Heart right ventricle (tissue), 16 donors: ENCODE results near the gene SDS. TPM values are rescaled to one million over a fixed set of nuclear protein-coding genes. Genes with fewer than 3 reads are reported as not detected.

Experiments used
- ATAC-seq, 8 donors: fragments of 200-7000 bp; cut with Tn5 transposase; one replicate each; pipeline ENCODE4 v1.9.1; 2020; ENCODE audit warnings: mild to moderate bottlenecking in 8 of 8, moderate library complexity in 8 of 8, moderate number of reproducible peaks in 1 of 8
- DNase-seq, 2 donors: peaks; one replicate each; pipeline ENCODE4 v3.0.0-alpha.2; 2020
- H3K27ac ChIP-seq, 10 donors: fragments of 200-600 bp; sonication (generic) in 2 of 10; one replicate each; pipeline versions ENCODE4 v1.5.0 to v1.8.0; 2020 to 2022; ENCODE audit warnings: mild to moderate bottlenecking in 3 of 10
- H3K27me3 ChIP-seq, 7 donors: fragments of 200-600 bp; one replicate each; pipeline ENCODE4 v1.8.0; 2021 to 2022; ENCODE audit warnings: mild to moderate bottlenecking in 2 of 7
- H3K36me3 ChIP-seq, 9 donors: fragments of 200-600 bp; sonication (generic) in 1 of 9; one replicate each; pipeline versions ENCODE4 v1.5.0 to v1.8.0; 2020 to 2022; ENCODE audit warnings: mild to moderate bottlenecking in 2 of 9
- H3K4me1 ChIP-seq, 9 donors: fragments of 200-600 bp; sonication (generic) in 1 of 9; one replicate each; pipeline versions ENCODE4 v1.5.0 to v1.8.0; 2020 to 2022; ENCODE audit warnings: mild to moderate bottlenecking in 4 of 9
- H3K4me3 ChIP-seq, 10 donors: fragments of 200-600 bp; sonication (generic) in 2 of 10; one replicate each; pipeline versions ENCODE4 v1.5.0 to v1.8.0; 2020 to 2022; ENCODE audit warnings: mild to moderate bottlenecking in 7 of 10, moderate library complexity in 2 of 10
- H3K9me3 ChIP-seq, 11 donors: fragments of 200-600 bp in 10 of 11; sonication (generic) in 2 of 11; one replicate each; pipeline versions ENCODE4 v1.5.0 to v1.8.0; 2013 to 2022; ENCODE audit warnings: mild to moderate bottlenecking in 2 of 11, control low read depth in 1 of 11, moderate library complexity in 1 of 11
- WGBS, 2 donors: extraction: QIAGEN DNeasy Blood & Tissue Kit; methylation state at CpG; one replicate each; pipeline ENCODE4 v1.1.7; 2013; ENCODE audit warnings: inconsistent platforms in 1 of 2; 5-methylcytosine and 5-hydroxymethylcytosine counted together
- intact Hi-C, 10 donors: fragments of 100-400 bp; cut with DNase I; formaldehyde crosslinking; loops; one replicate each; pipeline versions ENCODE4 v1.11.1 to v1.14.2; 2022
- polyA plus RNA-seq, 2 donors: library from polyadenylated mRNA; stranded (reverse); fragments of 200-250 nt; gene quantifications; one replicate each; pipeline ENCODE4 v1.2.3, GENCODE V29; 2013
- total RNA-seq, 10 donors: library from RNA; stranded (reverse); fragmentation: NEBNext Ultra II Directional in 3 of 10; extraction: Animal tissue kit (Norgen Biotek cat#: 25700) in 3 of 10; gene quantifications; one replicate each; pipeline versions ENCODE4 v1.2.1 to v1.2.4, GENCODE V29; 2021 to 2023
- TF ChIP-seq, protein P1 (sequence below), 9 donors: fragments of 200-600 bp; sonication (generic) in 2 of 9; IDR thresholded peaks; one replicate each; pipeline versions ENCODE4 v1.5.0 to v1.8.0; 2021 to 2022; ENCODE audit warnings: antibody characterized with exemption in 9 of 9, mild to moderate bottlenecking in 5 of 9, moderate library complexity in 1 of 9
- donor health status: Arrhythmogenic right ventricular cardiomyopathy.
- donor health status: ischemic (EF 13 %, LVEDD 7.1; RV severe dilation, severe dysfunction).
- donor health status: healthy with polysubstance abuse.
- donor health status: DM: no; HTN: yes; CAD: no.
- donor health status: DM: no; HTN: no; CAD: no.
- donor health status: ischemic (EF 25% LVEDD 6.9; RV normal size, moderate dysfunction).
- donor health status: ischemic (EF 25% LVEDD 5.7; RV mildly dilated, moderate dysfunction).
- donor health status: healthy.
- donor health status: DM: yes; HTN: yes; CAD: no.
- donor health status: Ischemic cardiomyopathy.
- donor health status: ischemic (EF 35%, LVEDD 5.7; RV mildly dilated, moderate dysfunction).
- donor health status: nonischemic (EF 11% LVEDD 7.7; RV severe dilation, severe dysfunction).
- donor health status: DM: yes; HTN: yes; CAD: no.
- donor health status: PGD.
- donor health status: ischemic (EF 29% LVEDD 5.4; RV normal size, mild dysfunction).
- donor health status: nonischemic (EF 23%, LVEDD 6.1; RV moderate dilation, normal function).

The SDS gene
- total and polyA plus RNA-seq, 12 donors = 0.18 to 1.6 (median 0.33) TPM; not detected in 7

DNA sequence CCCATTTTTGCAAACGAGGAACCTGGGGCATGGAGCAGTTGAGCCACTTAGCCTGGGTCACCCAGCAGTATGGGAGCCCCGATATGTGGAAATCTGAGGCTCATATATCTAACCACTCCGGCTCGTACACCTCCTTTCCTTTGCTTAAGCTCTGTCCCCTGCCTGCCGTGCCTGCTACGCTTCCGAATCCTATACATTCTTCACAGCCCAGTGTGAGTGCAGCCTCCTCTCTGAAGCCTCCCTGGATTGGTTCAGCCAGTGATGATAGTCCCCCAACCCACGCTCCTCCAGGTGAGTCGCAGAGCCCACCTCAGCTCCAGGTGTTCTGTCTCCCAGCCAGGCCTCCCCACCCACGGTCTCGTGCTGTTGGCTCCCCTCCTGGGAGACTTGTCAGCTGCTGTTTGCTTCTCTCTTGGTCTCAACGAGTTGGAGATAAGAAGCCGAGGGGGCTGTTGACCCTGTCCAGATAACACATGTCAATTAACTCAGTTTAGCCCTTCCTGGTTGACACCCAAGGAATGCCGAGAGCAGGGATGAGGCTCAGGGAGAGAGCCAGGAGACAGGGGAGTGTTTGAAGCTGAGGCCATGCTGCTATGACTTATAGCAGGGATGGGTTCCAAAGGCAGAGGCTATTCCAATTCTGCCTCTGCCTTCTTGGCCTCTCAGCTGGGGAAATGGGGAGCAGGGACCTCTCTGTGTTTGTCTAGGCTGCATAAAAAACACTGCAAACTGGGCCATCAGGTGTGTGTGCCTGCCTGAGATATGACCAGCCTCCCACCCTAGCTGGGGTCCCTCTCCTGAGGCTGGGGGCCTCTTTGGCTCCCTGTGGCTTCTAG, 37.5 kb upstream of the SDS start:
- H3K9me3 ChIP-seq = peaks cover 0 to 4% (median 0%) of the 10 kb centered on the region in 11 donors
- H3K27ac ChIP-seq = no peak overlapping the region
- H3K4me3 ChIP-seq = no peak overlapping the region
- 16 to 28% methylated on average over 14 of the region's 14 CpGs for WGBS, 2 donors
- H3K36me3 ChIP-seq = no peaks in the 10 kb centered on the region
- no peaks in the 10 kb centered on the region for H3K4me1 ChIP-seq
- H3K27me3 ChIP-seq = peaks cover 0 to 66% (median 41%) of the 10 kb centered on the region in 7 donors
- intact Hi-C loops = no loop called here
- ATAC-seq (no peak), DNase-seq (no peak)
- TF ChIP-seq, protein P1, sequence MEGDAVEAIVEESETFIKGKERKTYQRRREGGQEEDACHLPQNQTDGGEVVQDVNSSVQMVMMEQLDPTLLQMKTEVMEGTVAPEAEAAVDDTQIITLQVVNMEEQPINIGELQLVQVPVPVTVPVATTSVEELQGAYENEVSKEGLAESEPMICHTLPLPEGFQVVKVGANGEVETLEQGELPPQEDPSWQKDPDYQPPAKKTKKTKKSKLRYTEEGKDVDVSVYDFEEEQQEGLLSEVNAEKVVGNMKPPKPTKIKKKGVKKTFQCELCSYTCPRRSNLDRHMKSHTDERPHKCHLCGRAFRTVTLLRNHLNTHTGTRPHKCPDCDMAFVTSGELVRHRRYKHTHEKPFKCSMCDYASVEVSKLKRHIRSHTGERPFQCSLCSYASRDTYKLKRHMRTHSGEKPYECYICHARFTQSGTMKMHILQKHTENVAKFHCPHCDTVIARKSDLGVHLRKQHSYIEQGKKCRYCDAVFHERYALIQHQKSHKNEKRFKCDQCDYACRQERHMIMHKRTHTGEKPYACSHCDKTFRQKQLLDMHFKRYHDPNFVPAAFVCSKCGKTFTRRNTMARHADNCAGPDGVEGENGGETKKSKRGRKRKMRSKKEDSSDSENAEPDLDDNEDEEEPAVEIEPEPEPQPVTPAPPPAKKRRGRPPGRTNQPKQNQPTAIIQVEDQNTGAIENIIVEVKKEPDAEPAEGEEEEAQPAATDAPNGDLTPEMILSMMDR (IDR thresholded peaks at IDR 0.05) = no peak

DNA sequence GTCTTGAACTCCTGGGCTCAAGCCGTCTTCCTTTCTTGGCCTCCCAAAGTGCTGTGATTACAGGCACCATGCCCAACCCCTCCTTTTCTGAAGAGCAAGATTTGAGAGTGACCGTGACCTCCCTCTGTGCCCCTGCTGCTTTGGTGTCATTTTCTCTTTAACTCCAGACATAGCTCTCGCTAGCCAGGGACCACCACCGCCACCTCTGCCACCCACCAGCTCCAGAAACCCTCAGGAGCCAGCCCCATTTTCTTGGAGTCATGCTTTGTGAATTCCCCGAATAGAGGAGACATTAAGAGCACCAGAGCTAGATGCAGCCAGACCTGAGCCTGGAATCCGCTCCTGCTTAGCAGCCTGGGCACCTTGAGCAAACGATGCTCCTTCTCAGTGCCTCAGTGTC, 36.6 kb upstream of the SDS start:
- ATAC-seq (no peak), DNase-seq (no peak)
- Histone ChIP-seq H3K9me3 (no peaks in the 10 kb centered on the region), H3K27ac (no peak overlapping the region), H3K27me3 (peaks cover 0 to 61% (median 40%) of the 10 kb centered on the region in 7 donors), H3K4me1 (no peaks in the 10 kb centered on the region), H3K4me3 (no peak overlapping the region), H3K36me3 (no peaks in the 10 kb centered on the region)
- TF ChIP-seq, protein P1 (IDR thresholded peaks at IDR 0.05) = no peak
- intact Hi-C loops = no loop called here
- WGBS, 2 donors = 57 to 63% methylated on average over 7 of the region's 7 CpGs

DNA sequence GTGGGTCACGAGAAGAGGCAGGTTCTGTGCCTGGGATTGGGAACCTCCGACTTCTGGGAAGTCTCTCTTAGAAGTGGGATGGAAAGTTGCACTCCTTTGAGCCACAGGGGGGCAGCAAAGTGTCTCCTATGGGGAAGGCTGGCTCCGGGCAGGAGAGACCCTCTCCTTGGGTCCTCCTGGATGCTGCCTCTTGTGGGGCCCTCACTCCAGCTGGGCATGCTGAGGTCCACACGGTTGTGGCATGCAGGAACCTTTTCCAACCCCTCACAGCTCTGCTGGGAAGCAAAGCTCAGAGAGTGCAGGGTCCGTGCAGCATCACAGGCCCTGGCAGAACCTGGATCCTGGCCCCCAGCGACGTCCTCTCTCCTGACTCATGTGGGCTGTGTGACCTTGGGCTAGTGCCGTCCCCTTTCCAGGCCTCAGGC, 35.9 kb upstream of the SDS start:
- Histone ChIP-seq H3K4me1 (no peaks in the 10 kb centered on the region), H3K36me3 (no peaks in the 10 kb centered on the region), H3K27ac (no peak overlapping the region), H3K27me3 (peaks cover 0 to 54% (median 40%) of the 10 kb centered on the region in 7 donors), H3K4me3 (no peak overlapping the region), H3K9me3 (no peaks in the 10 kb centered on the region)
- intact Hi-C loops = loop anchor here in 3 of 10 donors (2.0 to 5.0 kb wide), 2 partner anchors 473 kb away; no protein-coding TSS in a partner anchor
- WGBS, 2 donors = 25 to 26% methylated on average over 8 of the region's 8 CpGs
- ATAC-seq (peak in 7 of 8 donors; percentile 17 to 52 (median 48)), DNase-seq (peak in 1 of 2 donors; percentile 25)
- TF ChIP-seq, protein P1 (IDR thresholded peaks at IDR 0.05) = peak in 8 of 9 donors; percentile 31 to 73 (median 56)

DNA sequence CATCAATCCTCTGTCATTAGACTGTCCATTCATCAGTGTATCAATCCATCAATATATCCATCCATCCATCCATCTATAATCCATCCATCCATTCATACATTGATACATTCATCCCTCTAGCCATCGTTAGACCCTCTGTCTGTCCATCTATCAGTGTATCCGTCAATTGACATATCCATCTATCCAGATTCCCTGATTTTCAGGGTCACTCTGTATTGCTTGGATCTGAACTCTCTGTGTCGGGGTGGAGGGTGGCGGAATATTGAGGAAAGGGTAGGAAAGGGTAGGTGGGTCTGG, 35.6 kb upstream of the SDS start:
- H3K4me3 ChIP-seq = no peak overlapping the region
- no peaks in the 10 kb centered on the region for H3K9me3 ChIP-seq
- no peaks in the 10 kb centered on the region for H3K36me3 ChIP-seq
- TF ChIP-seq, protein P1 (IDR thresholded peaks at IDR 0.05) = no peak
- DNase-seq = no peak
- peaks cover 0 to 51% (median 37%) of the 10 kb centered on the region in 7 donors for H3K27me3 ChIP-seq
- no peak for ATAC-seq
- WGBS, 2 donors = 33 to 42% methylated on average over 4 of the region's 4 CpGs
- intact Hi-C loops = loop anchor here in 3 of 10 donors (2.0 to 5.0 kb wide), 2 partner anchors 473 to 474 kb away; no protein-coding TSS in a partner anchor
- H3K27ac ChIP-seq = no peak overlapping the region
- no peaks in the 10 kb centered on the region for H3K4me1 ChIP-seq
